ENCODE data around the gene SERINC4. TPM values are rescaled to one million over a fixed set of nuclear protein-coding genes. Genes with fewer than 3 reads are reported as not detected.

SERINC4 gene
- total and polyA plus RNA-seq, 10 of the 15 experiments (the other 5 are each of a cell fraction or from before 2014, with no cell fraction given), result 0.06 to 0.96 (median 0.26) TPM; not detected in 1

- no peak for TF ChIP-seq ZNF622 (IDR thresholded peaks at IDR 0.05)
- TF ChIP-seq, protein P1, sequence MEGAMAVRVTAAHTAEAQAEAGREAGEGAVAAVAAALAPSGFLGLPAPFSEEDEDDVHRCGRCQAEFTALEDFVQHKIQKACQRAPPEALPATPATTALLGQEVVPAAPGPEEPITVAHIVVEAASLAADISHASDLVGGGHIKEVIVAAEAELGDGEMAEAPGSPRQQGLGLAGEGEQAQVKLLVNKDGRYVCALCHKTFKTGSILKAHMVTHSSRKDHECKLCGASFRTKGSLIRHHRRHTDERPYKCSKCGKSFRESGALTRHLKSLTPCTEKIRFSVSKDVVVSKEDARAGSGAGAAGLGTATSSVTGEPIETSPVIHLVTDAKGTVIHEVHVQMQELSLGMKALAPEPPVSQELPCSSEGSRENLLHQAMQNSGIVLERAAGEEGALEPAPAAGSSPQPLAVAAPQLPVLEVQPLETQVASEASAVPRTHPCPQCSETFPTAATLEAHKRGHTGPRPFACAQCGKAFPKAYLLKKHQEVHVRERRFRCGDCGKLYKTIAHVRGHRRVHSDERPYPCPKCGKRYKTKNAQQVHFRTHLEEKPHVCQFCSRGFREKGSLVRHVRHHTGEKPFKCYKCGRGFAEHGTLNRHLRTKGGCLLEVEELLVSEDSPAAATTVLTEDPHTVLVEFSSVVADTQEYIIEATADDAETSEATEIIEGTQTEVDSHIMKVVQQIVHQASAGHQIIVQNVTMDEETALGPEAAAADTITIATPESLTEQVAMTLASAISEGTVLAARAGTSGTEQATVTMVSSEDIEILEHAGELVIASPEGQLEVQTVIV (IDR thresholded peaks at IDR 0.05; ENCODE audit: borderline replicate concordance, partially characterized antibody), result peak; percentile 80
- TF ChIP-seq RFX5 (IDR thresholded peaks at IDR 0.05; ENCODE audit: low read depth, low read length), result peak; percentile 31; the same call in 1 of the 2 replicates
- peak; percentile 94 for TF ChIP-seq CREM (IDR thresholded peaks at IDR 0.05; ENCODE audit: low read depth)
- TF ChIP-seq ZNF207 (IDR thresholded peaks at IDR 0.05; ENCODE audit: borderline replicate concordance), result peak; percentile 62; the same call in 1 of the 2 replicates
- no peak for TF ChIP-seq RBBP5 (conservative IDR thresholded peaks at IDR 0.05)
- no peak for TF ChIP-seq WRNIP1 (IDR thresholded peaks at IDR 0.05; ENCODE audit: borderline replicate concordance, low read depth, low read length)
- TF ChIP-seq RELA (IDR thresholded peaks at IDR 0.05; ENCODE audit: borderline replicate concordance, partially characterized antibody), result no peak
- TF ChIP-seq JUNB (IDR thresholded peaks at IDR 0.05), result no peak
- TF ChIP-seq, protein P2, sequence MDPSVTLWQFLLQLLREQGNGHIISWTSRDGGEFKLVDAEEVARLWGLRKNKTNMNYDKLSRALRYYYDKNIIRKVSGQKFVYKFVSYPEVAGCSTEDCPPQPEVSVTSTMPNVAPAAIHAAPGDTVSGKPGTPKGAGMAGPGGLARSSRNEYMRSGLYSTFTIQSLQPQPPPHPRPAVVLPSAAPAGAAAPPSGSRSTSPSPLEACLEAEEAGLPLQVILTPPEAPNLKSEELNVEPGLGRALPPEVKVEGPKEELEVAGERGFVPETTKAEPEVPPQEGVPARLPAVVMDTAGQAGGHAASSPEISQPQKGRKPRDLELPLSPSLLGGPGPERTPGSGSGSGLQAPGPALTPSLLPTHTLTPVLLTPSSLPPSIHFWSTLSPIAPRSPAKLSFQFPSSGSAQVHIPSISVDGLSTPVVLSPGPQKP (IDR thresholded peaks at IDR 0.05; ENCODE audit: low read depth, low read length), result peak; percentile 63; the same call in 1 of the 2 replicates
- TF ChIP-seq BMI1 (IDR thresholded peaks at IDR 0.05; ENCODE audit: borderline replicate concordance), result no peak
- 0 out of 2 replicates have a peak, but pooled peaks have one; percentile 45 for TF ChIP-seq PKNOX1 (IDR thresholded peaks at IDR 0.05)
- no peak for TF ChIP-seq SREBF1 (IDR thresholded peaks at IDR 0.05; ENCODE audit: low read length)
- TF ChIP-seq USF1 (IDR thresholded peaks at IDR 0.05; ENCODE audit: borderline replicate concordance, extremely low read length, insufficient read depth, low read depth, low read length), result no peak
- TF ChIP-seq YY1 (IDR thresholded peaks at IDR 0.05; ENCODE audit: low read depth, low read length), result peak; percentile 66
- TF ChIP-seq ZNF24 (IDR thresholded peaks at IDR 0.05), result no peak
- TF ChIP-seq POU2F2 (IDR thresholded peaks at IDR 0.05; ENCODE audit: borderline replicate concordance, low read depth, low read length), result peak; percentile 84; the same call in 2 of the 3 replicates
- TF ChIP-seq, protein P3, sequence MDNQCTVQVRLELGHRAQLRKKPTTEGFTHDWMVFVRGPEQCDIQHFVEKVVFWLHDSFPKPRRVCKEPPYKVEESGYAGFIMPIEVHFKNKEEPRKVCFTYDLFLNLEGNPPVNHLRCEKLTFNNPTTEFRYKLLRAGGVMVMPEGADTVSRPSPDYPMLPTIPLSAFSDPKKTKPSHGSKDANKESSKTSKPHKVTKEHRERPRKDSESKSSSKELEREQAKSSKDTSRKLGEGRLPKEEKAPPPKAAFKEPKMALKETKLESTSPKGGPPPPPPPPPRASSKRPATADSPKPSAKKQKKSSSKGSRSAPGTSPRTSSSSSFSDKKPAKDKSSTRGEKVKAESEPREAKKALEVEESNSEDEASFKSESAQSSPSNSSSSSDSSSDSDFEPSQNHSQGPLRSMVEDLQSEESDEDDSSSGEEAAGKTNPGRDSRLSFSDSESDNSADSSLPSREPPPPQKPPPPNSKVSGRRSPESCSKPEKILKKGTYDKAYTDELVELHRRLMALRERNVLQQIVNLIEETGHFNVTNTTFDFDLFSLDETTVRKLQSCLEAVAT (IDR thresholded peaks at IDR 0.05), result peak; percentile 75
- peak; percentile 45 for TF ChIP-seq HDAC6 (IDR thresholded peaks at IDR 0.05; ENCODE audit: unreplicated experiment)
- no peak for TF ChIP-seq ZNF274 (IDR thresholded peaks at IDR 0.05; ENCODE audit: insufficient read depth, insufficient read length)
- TF ChIP-seq KLF5 (IDR thresholded peaks at IDR 0.05; ENCODE audit: partially characterized antibody), result peak; percentile 47
- peak; percentile 28 for TF ChIP-seq SP1 (IDR thresholded peaks at IDR 0.05; ENCODE audit: low read depth, low read length)
- no peak for TF ChIP-seq PAX5 (IDR thresholded peaks at IDR 0.05; ENCODE audit: borderline replicate concordance, low read depth, low read length)
Measured at GRCh38 chr15:43824302-43825246, 24.6 kb upstream of the SERINC4 start, which contains the start of gene MFAP1 (continued).
